ENCODE measurements around the gene NTM. TPM values are rescaled to one million over a fixed set of nuclear protein-coding genes. Genes with fewer than 3 reads are reported as not detected.

Gene NTM
- total RNA-seq, 1 experiment from 2014 or later, result 9.9 TPM

DNA sequence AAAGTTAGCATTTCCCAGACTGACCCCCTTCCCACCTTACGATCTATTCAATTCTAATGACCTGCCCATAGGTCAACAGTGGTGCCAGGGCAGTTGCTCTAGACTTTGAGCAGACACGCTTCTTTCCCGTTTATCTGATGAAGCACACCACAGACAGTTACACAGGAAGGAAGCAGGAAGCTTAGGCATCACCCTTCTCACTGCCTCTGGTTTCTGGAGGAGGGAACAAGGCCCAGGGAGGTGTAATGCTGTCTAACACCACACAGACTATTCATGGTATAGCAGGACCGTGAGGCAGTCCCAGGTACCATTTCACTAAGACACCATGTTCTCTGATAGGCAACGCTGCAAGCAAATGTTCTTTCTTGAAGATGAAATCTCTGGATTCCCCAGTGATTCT is 279.4 kb downstream of the NTM start:
- no peak overlapping the region for H4K8ac ChIP-seq (replicated peaks; ENCODE audit: insufficient read length, low read depth, low read length)
- no peaks in the 10 kb centered on the region for H4K20me1 ChIP-seq (ENCODE audit: control insufficient read depth, insufficient read depth, insufficient read length)
- no peak overlapping the region for H3K56ac ChIP-seq (ENCODE audit: insufficient read length, low read depth, low read length)
- no peaks in the 10 kb centered on the region for H3K27me3 ChIP-seq (ENCODE audit: insufficient read depth, low read length)
- H3K9ac ChIP-seq (ENCODE audit: extremely low read depth, insufficient read length, low read length), result no peak overlapping the region
- Mint-ChIP-seq H3K36me3 (ENCODE audit: insufficient read depth in 1 of 3, low read depth in 3 of 3) (no peaks in the 10 kb centered on the region; a peak in 1 of 7 replicates), H3K4me1 (peaks cover 49 to 51% of the 10 kb centered on the region in 2 experiments), H3K9me3 (no peaks in the 10 kb centered on the region; a peak in 1 of 5 replicates), H3K27me3 (ENCODE audit: low read depth) (peaks cover 6% of the 10 kb centered on the region), H3K4me3 (no peak overlapping the region), H3K27ac (no peak overlapping the region)
- no peak overlapping the region for H3K23ac ChIP-seq (ENCODE audit: insufficient read length, low read depth, low read length)
- H2BK20ac ChIP-seq (ENCODE audit: low read depth, low read length, poor library complexity, severe bottlenecking), result no peak overlapping the region
- H3K4me1 ChIP-seq (ENCODE audit: insufficient read depth, low read length), result peaks cover 2% of the 10 kb centered on the region; the same call in 1 of the 2 replicates
- no peak for DNase-seq
- no peak overlapping the region for H3T11ph ChIP-seq (ENCODE audit: low read length)
- no peak overlapping the region for H3K14ac ChIP-seq (ENCODE audit: insufficient read depth, low read length)
- no peaks in the 10 kb centered on the region for H3K79me1 ChIP-seq (ENCODE audit: insufficient read depth, low read depth, low read length, poor library complexity, severe bottlenecking)
- no peak overlapping the region for H2AFZ ChIP-seq (ENCODE audit: low read length)
- no peak overlapping the region for H2BK12ac ChIP-seq (ENCODE audit: insufficient read length, low read depth, low read length)
- no peak overlapping the region for H3K4me2 ChIP-seq (ENCODE audit: insufficient read depth, insufficient read length, low read length)
- no CpG with 5 or more reads among the region's 5 CpGs for WGBS (ENCODE audit: extremely low coverage, insufficient read length, low lambda C conversion rate)
- no peaks in the 10 kb centered on the region for H3K23me2 ChIP-seq (ENCODE audit: insufficient read length, low read depth, low read length, poor library complexity, severe bottlenecking)
- no peak overlapping the region for H2BK5ac ChIP-seq (ENCODE audit: insufficient read length, low read length)
- no peak overlapping the region for H2AK5ac ChIP-seq (ENCODE audit: insufficient read length, low read length)
- H3K79me2 ChIP-seq (ENCODE audit: insufficient read depth, low read length), result no peaks in the 10 kb centered on the region
- no peak overlapping the region for H2BK120ac ChIP-seq (ENCODE audit: low read depth, low read length, poor library complexity, severe bottlenecking)
- no peak overlapping the region for H3K4ac ChIP-seq (ENCODE audit: low read depth, low read length)
- no peak overlapping the region for H4K5ac ChIP-seq (ENCODE audit: insufficient read length, low read depth, low read length)
- no peak overlapping the region for H3K18ac ChIP-seq (ENCODE audit: insufficient read length, low read depth, low read length)
- no peak overlapping the region for H4K91ac ChIP-seq (ENCODE audit: insufficient read length, low read depth, low read length)
- TF ChIP-seq, protein P1, sequence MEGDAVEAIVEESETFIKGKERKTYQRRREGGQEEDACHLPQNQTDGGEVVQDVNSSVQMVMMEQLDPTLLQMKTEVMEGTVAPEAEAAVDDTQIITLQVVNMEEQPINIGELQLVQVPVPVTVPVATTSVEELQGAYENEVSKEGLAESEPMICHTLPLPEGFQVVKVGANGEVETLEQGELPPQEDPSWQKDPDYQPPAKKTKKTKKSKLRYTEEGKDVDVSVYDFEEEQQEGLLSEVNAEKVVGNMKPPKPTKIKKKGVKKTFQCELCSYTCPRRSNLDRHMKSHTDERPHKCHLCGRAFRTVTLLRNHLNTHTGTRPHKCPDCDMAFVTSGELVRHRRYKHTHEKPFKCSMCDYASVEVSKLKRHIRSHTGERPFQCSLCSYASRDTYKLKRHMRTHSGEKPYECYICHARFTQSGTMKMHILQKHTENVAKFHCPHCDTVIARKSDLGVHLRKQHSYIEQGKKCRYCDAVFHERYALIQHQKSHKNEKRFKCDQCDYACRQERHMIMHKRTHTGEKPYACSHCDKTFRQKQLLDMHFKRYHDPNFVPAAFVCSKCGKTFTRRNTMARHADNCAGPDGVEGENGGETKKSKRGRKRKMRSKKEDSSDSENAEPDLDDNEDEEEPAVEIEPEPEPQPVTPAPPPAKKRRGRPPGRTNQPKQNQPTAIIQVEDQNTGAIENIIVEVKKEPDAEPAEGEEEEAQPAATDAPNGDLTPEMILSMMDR (conservative IDR thresholded peaks at IDR 0.05), result no peak
- no peak overlapping the region for H2BK15ac ChIP-seq (ENCODE audit: low read depth, low read length)
- H3K9me3 ChIP-seq (ENCODE audit: control insufficient read depth, low read depth, low read length), result no peaks in the 10 kb centered on the region
- H3K27ac ChIP-seq (ENCODE audit: insufficient read length, low read depth, low read length), result no peak overlapping the region
